HG03520 (cell line): Measurements from ENCODE around the gene RSRC1.
"Not testable (repeated sequence)": the region's sequence is repeated elsewhere in the genome, so short reads cannot be mapped to it uniquely, and the experiment has no call there.

ENCODE experiments used
- ATAC-seq: cut with Tn5 transposase; IDR thresholded peaks from one replicate; pipeline ENCODE4 v1.9.1; 2021; ENCODE audit warnings: mild to moderate bottlenecking, moderate library complexity; ENCODE audit not compliant: unreplicated experiment

Gene RSRC1

DNA sequence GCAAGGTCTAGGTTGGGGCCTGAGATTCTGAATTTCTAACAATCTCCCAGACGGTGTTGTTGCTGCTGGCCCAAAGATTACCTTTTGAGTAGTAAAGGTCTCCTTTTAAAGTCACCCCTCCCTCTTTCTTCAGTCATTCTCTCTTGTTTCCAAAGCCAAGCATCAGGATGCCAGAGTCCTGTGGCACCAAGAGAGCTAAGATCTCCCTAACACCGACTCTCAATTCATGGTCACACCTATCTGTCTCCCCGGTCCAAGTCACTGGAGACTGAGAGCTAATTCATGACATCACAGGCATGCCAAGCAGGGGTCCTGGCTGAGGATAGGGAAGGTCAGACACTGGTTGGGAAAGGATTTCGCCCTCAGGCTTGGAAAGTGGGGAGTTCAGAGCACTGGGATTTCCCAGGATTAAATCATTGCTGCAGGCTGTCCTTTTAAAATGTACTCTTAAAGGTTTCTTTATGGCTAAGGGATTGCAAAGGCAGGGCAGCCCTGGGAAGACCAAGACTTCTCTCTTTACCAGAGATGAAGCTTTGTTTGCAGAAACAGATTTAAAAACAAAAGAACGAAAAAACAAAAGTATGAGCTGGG is 11.0 kb upstream of the RSRC1 start:
- ATAC-seq: no peak

DNA sequence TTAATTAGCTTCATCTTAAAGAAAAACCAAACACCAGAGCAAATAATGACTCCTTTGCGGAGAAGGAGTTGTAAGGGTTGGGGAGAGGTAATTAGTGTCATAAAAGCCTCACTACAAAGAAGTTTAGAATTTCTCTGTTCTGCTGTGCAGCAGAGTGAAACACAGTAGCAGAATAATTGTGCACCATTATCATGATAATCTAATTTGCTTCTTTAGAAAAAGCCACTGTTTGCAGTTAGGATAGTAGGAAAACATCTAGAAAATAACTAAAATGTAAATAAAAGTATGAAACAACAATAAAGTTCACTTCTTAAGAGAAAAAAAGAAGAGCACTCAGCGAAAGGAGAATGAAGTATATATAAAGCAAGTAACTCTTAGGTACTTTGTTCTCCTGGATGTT is 9.2 kb upstream of the RSRC1 start:
- no peak for ATAC-seq

DNA sequence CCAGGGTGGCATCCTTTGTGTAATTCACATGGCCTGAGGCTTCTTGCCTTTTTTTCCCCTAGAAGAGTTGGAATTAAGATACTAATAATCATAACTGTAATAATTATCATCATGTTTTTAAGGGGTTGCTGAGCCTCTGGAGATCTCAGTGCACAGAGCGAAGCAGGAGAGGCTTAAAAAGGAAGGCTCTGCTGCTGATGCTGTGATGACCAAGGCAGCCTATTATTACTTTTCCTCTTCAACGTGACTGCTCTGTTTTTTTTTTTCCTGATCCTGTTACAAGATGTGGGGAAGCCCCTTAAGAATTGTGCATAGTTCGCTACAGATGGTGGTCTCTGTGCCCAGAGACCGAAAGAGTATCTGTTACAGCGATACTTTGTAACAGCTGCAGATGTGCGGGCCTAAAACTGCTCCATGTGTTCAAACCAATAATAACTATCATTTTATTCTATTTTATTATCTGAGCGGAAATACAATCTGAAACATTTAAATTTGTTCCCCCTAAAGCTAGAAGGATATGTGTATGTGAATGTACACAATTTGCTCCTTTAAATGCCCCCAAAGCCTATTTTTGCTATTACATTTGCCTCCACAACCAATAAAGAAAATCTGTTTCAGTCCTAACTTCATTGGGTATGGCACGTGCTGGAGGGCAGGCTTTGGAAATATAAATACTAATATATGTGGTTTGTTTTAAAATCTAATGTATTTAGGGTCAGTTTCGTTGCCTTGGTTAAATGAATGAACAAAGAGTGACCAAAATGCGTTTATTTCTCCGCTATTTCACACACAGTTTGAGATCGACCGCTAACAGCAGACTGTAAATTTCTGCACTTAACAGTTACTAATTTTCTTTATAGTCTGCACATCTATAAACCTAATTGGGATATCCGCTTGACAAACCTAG is 8.3 kb upstream of the RSRC1 start:
- ATAC-seq: no peak

DNA sequence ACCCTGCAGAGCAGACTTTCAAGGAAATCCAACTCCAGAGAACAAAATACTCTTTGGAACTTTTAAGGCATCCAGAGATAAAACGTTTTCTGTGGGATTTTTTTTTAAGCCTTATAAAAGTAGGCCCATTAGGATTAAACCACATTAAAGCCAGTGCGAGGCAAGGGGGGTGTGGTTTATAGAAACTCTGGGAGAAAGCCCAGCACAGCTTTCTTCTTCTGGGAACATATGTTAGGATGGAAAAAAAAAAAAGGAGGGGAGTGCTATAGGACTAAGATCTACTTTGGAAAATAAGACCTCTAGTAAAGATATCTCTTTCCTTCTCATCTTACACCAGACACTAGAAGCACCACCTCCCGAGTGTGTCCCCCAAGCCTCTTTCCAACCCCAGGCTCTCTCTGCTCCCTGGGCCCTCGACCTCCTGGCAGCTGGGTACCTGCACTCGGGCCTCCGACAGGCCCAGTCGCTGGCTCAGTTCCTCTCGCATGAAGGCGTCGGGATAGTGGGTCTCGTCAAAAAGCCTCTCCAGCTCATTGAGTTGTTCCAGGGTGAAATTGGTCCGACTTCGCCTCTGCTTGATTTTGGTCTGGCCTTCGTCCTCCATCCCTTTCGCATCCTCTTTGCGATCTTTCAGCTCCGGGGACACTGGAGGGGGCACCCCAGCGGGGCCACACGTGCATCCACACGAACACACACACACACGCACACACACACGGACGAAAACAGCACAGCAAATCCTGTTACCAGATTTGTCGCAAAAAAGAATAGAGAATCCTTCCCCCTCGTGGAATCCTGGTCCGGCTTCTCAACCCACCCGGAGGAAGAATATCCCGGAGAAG is 7.4 kb upstream of the RSRC1 start:
- no peak for ATAC-seq

DNA sequence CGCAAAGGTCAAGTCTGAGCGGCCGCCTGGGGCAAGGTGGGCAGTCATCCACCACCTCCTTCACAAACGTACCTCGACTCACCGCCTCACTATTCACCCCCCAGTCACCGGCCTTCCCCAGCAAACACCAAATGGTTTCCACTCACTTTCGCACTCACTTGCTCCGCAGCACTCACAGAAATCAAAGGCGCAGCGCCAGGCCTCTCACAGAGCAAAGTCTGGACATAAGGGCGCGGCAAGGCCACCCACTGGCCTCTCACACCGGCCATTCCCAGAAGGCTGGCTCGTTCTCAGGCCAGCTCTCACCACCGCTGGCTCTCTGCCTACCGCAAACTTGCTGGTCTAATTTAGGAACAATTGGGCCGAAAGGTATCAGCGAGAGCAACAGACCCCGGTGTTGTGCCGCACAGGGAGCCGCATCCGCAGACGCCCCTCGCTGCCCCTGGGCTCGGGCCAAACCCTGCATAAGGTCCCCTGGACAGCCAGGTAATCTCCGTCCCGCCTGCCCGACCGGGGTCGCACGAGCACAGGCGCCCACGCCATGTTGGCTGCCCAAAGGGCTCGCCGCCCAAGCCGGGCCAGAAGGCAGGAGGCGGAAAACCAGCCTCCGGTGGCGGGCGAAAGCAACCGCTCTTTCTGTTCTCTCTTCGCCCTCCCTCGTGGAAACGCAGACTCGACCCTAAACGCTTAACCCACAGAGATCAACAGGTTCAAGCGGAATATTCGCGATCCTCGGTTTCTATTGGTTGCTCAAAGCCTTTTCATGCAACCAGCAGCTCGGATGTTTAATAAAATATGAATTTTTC is 6.6 kb upstream of the RSRC1 start:
- no peak for ATAC-seq

DNA sequence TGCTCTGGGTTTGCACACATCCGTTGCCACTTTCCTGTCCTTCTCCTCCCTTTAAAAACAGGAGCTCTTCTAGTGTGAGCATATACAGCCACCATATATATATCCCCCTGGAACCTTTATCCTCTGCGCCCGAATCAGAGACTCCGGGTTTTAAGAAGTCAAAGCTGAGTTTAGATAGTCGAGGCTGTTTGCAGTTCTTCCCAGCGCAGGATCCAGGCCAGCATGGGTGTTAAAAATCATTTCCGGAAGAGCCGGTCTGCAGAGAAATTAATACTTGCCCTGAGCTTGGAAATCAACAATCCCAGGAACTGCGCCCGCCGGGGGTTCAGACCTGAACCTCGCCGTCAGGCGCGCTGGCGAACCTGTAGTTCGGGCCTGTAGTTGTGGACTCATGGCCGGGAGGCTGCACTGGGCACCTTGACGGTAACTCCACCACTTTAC is 6.0 kb upstream of the RSRC1 start:
- no peak for ATAC-seq

DNA sequence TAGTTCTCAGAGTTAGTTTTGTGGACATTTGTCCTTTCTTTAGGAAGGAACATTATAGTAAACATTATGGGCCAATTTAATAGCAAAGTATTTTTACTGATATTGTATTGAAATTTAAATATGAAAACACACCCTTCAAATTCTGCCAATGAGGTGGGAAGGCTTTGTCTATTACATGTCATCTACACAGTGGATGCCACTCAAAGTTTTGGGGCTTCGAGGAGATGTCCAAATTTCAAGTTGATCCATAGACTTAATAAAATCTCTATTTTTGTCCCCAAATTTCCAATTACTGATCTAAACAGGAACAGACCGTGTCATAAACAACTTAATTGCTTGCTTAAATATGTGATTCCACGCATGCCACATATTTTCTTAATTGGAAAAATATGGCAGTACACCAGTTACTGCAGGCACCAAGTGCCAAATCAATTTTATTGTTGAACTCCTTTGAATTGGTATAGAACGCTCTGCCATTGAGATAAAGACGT is 5.4 kb upstream of the RSRC1 start:
- no peak for ATAC-seq

DNA sequence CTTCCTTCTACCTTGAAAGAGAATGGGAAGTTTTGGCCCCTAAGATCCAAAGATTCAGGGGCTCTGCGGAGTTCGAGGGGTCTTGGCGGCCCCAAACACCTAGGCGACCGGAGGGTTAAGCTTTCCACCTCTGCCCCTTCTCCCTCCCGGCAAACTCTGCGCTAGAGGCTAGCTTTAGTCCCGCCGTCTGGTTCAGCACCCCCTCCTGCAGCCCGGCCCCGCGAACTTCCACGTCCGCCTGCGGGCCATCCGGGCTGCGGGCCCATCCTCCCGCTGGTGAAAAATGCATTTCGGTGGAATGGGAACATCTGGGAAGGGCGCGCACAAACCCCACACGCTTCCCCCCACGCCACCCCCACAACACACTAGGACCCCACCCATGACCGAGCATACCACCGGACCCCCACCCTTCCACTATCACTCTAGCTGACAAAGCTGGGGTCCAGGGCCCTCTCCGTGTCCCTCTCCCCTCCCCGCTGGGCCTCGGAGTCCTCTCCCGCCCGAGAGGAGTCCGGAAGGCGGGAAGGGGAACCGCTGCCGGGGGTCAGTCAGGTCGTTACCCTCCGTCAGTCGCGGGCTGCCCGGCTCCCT is 4.7 kb upstream of the RSRC1 start:
- ATAC-seq: no peak

DNA sequence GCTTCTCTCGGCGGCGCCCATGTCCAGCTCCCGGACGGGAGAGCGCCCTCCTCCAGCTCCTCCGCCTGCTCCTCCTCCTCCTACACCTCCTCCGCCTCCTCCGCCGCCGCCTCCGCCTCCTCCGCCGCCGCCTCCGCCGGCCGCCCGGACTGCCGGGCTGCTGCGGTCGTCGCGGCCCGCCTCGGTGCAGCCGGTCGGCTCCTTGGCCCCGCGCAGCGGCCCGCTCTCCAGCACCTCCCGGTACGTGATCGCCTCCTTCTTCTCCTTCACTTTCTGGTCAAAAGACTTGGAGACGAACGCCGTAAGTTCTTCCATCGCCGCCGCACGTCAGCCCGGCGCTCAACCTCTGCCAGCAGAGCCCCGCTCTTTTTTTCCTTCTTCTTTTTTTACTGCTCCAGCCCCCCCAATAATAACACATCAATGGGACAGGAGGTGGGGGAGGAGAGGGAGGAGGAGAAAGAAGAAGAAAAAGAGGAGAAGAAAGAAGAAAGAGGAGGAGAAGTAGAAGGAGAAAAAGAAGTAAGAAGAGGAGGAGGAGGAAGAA is 4.1 kb upstream of the RSRC1 start:
- no peak for ATAC-seq

DNA sequence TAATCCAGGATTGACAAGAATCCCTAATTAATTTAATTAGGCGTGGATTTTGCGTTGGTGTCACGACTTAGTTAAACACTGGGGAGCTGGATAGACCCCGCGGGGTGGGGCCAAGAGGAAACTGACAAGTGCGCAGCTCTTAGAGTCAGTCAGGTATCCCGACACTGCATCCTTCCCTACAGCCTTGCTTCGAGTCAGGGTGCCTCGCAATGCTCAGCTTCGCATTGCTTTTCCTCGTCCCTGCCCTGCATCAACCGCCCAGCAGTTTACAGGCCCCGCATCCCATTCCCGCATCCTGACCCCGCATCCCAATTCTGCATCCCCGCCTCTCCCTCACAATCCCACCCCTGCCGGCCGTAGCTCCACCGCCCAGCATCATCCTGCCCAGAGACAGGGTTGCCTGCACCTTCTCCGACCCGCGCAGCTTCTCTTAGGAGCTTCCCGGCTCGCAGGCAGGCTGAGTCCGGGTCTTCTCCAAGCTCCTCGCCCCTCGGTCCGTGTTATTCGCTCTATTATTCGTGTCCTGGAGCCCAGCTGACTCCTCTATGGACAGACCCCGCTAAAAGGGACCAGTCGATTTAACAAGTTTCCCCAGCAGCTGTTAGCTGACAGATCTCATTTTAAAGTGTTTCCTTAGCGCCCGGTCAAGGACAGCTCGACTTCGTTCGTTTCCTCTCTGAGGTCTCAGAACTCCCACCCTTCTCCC is 3.0 kb upstream of the RSRC1 start:
- no peak for ATAC-seq

DNA sequence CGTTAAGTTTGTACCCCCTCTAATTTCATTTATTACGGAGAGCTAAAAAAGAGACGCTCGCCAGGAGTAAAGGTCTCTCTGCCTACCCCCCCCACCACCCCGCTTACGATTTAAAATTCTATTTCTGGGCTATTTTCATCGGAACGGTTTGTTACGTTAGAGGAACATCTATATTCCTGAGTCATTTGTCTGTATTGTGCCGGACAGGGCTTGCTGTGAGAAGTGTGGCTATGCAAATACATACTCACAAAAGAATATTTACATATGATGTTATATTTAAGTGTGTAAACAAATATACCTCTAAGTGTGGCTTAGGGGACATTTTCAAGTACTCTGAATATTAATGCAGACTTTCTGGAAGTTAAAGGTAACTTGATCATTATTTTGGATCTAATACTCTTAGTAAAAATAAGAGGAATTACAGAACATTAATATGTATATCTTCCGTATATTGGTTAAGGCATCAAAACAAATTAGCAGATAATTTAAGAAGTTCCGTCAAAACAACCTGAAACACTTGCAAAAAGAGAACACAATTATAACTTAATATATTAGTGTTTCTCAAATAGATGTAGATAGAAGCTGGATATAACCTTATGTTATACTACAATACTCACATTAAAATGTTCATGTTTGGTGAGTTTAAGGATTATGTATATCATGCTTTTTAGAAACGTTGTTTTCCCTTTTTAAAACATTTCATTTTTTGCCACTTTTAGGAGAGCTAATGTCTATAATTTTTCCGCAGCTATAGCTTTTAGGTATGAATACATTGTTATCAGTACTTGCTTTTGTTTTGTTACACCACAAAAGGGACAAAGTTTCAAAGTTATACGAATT is 2.1 kb upstream of the RSRC1 start:
- no peak for ATAC-seq

DNA sequence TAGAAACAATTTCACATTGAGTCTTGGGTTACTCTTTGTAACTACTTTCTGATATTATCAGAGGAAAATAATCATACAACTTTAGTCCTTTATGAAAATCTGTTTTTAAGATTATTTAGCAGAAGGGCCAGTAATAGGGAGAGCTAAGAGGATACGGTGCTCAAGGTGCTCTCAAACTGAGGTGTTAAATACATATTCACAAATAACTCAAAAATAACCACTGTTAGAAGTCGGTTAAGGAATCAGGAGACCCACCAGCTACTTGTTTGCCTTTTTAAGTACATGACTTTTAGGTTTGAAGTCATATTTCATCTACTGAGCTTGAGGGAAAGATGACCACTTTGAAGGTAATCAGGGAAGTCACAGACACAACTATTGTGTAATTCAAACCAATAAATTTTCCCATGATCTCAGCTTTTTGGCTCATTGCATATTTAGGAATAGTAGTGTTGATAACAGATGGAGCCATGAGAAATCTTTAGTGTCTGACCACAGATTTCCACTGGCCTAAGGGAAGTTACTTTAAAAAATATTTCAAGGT is 1.4 kb upstream of the RSRC1 start:
- no peak for ATAC-seq

DNA sequence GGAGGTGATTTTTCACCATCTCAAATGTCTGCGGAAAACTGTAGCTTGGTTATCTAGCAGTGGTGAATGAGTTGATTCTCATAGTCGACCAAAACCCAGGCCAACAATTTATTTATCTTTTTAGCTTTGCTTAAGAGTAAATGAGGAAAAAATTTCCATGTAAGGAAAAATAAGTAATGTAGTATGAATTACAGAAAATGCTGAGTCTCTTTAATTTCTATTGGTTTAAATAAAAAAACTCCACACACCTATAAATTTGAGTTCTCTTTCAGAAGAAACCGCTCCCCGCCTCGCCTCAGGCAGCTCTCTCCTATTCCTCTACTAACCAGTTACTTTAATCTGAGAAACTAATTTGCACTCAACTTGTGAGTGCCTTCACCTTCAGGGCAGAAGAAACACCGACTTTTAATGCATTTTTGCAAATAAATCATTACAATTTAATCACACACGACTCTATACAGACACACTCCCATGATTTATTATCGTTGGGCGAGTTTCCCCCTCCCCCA is 540 bp upstream of the RSRC1 start:
- ATAC-seq: no peak

DNA sequence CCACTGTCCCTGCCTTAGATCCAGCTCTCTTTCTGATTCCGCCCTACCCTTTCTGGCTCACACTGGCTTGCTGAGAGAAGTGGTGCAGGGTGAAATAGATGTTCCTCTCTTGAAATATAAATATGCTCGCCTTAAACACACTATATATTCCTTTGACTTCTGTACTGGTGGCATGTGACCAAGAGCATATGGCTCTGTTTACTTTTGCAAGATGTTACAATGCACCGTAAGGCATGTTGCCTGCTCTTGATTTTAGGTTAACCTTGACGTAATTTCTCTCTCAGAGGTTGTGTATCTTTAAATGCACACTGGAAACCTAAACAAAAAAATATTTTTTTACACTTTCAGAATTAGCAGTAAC is 749 bp downstream of the RSRC1 start:
- peak; percentile 2 for ATAC-seq

DNA sequence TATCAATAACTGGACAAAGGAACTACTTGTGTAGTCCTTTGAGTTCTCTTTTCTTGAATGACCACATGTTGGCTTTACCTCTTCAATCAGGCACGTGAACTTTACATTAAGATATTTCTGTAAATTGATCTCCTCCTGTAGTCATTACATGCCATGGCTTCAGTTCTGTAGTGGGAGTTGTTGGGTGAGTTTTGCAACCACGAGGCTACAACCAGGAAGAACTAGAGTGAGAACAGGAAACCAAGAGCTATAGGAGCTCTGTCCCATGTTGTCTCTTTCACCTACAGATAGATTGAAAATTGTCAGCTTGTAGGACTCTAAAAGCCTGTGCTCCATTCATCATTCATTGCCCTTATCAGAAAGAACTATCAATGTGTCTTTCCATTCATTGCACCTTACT is 2.0 kb downstream of the RSRC1 start:
- ATAC-seq: no peak

DNA sequence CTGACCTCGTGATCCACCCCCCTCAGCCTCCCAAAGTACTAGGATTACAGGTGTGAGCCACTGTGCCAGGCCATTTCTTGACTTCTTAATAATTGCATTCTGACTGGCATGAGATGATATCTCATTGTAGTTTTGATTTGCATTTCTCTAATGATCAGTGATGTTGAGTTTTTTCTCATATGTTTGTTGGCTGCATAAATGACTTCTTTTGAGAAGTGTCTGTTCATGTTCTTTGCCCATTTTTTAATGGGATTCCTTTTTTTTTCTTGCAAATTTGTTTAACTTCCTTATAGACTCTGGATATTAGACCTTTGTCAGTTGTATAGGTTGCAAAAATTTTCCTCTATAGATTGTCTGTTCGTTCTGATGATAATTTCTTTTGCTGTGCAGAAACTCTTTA is 3.7 kb downstream of the RSRC1 start:
- ATAC-seq: not testable (repeated sequence)

DNA sequence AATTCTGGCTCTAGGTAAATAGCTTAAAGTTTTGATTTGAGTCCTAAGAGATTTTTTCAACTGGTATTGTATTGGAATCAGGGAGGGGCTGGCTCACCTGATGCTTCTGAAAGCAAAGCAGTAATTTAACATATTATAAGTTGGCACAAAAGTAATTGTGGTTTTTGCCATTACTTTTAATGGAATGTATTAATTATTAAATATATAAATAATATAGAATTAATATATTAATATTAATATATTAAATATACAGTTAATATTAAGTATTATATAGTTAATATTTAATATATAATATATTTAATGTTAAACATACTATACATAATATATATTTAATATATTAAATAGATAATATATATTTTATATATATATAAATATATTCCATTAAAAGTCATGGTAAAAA is 10.4 kb downstream of the RSRC1 start:
- no peak for ATAC-seq

DNA sequence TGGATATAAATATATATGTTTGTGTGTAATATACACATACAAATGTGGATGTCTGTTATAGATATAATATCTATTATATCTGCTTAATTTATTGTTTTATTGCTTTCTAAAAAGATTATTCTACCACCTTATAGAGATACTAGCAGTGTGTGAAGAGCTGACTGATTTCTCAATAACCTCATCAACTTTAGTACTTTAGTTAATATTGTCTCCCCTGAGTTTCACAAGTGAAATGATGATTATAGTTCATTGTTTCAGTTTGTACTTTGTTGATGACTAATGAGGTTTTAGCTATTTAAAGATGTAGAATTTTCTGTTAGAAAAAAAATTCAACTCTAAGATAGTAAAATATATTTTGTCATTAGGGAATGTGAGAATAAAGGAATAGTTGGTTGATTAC is 11.4 kb downstream of the RSRC1 start:
- ATAC-seq: peak; percentile 94
